GM19467 (cell line): ENCODE data around the gene CNOT6.

Experiments used
- ATAC-seq: cut with Tn5 transposase; IDR thresholded peaks from one replicate; pipeline ENCODE4 v1.9.1; 2021; ENCODE audit warnings: mild to moderate bottlenecking, moderate library complexity; ENCODE audit not compliant: unreplicated experiment

The CNOT6 gene

DNA sequence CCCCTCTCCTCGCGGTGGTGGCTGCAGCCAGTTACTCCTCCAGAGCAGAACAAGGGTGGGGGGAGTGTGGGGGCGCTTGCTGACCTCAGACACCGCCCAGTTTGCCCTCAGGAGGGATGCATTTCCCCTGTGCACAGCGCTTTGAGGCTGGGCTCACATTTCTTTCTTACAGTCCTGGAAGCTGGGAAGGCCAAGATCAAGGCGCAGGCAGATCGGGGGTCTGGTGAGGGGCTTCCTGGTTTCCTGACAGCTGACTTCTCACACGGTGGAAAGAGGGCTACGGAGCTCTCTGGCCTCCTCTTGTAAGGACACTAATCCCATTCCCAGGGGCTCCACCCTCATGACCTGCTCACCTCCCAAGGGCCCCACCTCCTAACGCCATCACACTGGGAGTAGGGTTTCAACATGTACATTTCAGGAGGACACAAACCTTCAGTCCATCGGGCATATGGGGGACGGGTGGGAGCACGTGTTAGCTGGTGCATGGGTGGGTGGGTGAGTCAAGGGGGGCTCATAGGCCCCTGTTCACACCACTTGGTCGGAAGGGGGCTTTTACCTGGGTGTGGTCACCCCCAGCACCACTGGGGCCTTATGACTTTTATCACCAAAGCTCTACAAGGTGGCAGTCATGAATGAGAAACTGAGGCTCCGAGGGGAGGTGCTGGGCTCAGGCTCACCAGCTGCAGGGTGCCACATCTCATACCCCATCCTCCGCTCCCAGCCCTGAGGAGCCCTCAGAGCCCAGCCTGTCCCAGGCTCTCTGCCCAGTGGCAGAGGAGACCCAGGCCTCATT lies 104.8 kb downstream of the CNOT6 start:
- no peak for ATAC-seq

DNA sequence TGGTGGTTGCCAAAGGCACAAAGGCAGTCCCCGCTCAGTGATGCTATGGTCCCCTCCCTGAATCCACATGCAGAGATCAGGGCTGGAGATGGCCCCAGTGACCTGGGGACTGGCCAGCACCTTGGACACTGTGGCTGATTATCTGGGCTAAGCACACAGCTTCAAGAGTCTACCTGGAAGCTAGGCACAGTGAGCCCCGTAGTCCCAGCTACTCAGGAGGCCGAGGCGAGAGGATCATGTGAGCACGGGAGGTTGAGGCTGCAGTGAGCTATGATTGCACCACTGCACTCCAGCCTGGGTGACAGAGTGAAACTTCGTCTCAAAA lies 105.4 kb downstream of the CNOT6 start:
- ATAC-seq: no peak

DNA sequence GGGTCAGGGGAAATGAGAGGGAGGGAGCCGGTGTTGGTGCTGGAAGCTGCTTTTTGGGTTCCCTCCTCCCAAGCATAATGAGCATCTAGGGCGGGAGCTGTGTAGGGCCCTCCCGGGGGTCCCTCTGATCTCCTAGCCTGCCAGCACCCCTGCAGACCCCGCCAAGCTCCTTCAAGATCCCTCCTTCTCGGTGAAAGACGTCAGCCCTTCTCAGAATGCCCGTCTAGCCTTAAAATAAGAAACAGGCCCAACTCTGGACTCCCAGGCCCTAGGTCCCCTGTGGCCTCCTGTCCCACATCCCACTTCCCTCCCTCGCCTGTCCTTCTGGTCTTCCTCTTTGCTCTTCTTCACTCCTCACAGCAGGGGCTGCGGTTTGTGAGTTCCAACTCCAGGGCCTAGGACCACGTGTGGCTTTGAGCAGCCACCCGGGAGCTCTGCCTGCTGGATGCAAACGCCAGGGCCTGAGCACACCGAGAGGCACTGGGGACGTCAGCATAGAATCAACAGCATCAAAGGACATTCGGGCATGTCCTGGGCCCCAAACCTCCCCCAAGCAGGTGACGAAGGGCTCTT lies 105.9 kb downstream of the CNOT6 start:
- no peak for ATAC-seq

DNA sequence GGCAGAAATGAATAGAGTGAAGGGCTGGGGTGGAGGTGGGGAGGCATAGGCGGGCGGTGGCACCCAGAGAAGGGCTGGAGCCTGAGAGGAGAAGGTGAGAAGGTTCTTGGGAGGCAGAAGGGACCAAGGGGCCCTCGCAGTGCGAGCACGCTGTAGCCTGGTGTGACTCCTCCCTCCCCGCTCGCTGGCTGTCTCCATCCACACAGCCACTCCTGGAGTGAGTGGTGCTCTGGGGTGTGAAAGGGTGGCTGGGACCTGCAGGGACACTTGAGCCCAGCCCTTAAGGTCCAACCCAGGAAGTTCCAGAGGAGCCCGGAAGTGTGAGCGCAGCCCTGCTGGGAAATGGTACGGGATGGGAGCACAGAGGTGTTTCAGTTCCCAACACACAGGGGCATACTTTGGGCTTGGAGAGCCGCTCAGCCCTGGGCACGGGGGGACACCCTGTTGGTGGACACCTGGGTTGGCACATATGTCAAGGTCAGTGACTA lies 106.4 kb downstream of the CNOT6 start:
- ATAC-seq: no peak

DNA sequence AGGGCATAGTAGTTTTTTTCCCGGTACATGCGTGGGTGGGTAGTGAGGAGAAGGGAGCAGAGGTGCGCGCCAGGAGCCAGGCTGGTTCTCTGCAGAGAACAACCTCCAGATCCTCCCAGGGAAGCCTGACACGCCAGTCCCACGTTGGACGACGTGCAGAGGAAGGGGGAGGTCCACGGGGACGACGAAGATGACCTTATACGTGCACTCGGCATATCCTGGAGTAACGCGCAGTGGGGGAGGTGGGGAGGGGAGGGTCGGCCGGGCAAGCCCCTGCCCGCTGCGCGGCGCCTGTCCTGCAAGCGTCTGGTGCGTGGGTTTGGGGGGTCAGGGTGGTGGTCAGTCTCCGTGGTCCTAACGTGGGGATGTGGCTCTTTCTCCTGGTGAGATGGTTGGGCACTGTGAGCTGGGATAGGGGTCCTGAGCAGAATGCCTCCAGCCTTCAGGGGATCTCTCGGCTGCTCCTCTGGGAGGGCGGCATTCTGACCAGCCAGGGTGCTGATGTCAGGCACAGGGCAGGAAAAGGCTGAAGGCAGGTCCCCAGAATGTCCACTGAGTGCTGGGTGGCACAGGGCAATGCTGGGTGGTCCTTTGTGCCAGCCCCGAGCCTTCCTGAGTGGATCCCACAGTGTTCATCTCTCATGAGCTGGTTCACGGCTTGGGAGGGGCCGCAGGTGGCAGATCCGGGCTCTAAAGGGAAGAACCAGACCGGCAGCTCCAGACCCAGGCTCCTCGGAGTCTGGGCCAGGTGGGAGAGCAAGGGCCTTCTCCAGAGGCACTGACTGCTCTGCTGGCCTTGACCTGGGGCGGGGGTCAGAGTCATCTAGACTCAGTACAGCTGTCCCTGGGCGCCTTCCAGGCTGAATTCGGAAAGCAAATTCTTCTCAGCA lies 107.7 kb downstream of the CNOT6 start:
- no peak for ATAC-seq

DNA sequence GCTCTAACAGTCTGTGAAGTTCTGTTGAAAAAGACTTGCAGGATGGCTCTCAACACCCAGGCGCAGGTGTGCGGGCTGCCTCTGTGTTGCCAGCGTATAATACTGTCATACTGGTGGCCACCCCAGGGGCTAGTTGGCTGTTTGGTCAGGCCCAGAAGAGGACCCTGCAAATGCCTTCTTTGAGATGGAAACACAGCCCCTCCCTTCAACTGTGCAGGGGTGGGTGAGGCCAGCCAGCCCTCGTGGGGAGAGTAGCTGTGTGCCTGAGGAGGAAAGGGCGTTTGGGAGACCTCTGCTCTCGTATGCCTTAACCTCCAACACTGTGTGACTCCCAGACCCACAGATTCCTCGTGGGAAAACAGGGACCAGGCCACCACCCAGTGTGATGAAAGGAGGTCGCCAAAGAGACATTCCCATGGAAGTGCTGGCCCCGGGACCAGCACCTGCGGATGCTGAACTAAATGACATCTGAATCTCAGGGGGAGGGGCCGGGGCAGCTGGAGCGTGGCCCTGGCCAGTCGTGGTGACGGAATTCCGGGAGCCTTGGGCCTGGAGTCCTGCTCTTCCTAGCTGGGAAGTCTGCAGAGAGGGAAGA lies 108.4 kb downstream of the CNOT6 start:
- ATAC-seq: no peak

DNA sequence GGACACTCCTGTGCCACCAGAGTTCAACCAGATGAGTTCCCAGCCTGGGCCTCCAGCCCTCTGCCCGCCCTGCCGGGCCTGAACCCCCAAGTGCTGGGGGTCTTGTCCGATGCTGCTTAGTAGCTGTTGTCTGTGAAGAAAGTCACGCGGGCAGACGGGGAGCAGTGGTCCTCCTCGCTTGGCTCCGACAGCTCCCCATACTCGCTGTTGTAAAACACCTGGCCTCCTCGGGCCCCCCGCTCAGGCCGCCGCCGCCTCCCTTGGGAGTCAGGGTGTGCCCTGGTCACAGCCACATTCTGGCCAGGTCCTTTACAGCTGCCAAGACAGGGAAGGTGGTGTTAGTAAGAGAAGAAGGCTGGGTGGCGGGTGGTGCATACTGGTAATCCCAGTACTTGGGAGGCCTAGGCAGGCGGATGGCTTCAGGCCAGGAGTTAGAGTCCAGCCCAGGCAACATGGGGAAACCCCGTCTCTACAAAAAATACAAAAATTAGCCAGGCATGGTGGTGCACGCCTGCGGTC lies 109.0 kb downstream of the CNOT6 start:
- no peak for ATAC-seq

DNA sequence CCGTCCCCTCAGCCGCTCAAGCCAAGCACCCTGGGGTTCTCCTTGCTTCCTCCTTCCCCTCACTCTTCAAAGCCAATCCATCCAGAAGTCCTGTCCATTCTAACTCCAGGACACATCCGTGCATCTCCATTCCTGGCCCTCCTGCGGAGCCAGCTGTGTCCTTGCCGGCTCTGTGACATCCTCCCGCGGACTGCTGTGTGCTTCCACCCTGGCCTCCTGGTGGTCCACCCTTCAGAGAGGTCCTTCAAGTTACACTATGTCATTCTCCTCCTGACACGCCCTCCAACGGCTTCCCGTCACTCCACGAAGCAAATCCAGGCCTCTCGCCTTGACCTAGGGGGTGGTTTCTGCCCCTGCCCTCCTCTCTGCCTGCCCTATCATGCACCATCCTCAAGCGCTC lies 110.1 kb downstream of the CNOT6 start:
- ATAC-seq: no peak

DNA sequence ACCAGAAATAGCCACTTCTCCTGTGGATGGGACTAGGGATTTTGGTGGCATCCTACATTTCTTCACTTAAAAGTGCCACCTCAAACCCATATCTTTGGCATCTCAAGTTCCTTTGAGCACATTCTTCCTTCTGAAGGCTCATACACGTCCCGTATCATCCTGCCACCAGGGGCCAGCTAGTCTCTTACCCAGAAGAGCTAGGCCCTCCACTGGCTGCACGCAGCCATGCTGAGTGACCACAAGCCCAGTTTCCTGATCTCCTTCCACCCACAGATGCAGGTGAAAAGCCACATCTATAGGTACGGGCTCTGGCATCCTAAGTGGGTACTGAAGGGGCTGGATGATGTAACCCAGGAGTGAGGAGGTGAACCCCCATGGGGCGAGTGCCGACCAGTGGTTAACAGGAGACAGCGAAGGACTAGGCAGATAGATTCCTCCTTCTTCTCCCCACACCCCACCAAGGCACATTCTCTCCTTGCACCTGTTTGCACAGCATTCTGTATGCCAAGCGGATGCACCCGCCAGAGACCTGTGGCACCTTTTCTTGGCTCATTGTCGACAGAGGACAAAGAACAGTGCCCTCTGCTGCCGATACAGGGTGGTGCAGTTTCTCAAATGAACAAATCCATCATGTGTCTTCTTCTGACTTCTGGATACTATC lies 111.5 kb downstream of the CNOT6 start:
- no peak for ATAC-seq

DNA sequence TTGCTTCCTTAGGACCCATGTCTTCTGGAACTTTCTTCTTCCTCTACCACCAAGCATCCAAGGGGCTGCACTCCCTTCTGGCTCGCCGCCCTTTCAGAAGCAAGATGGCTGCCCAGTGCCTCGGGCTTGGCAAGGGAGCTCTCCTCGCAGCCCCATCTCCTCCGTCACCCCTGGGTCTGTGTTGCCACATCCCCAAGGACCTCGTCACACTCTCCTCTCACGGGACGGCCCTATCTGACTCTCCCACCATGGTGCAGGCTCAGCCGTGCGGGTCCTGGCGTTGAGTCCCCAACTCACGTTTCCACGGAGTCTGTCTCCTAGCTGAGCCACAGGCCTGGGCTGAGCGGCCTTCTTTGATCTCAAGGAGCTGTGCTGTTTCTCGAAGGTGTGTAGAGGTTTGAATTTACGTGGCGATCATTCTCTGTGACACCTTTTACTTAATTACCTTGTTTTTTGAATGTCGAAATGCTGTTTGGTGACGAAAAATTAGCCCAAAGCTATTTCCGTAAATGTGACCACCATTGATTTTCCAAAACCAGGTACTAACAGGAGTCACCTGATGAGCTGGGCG lies 112.1 kb downstream of the CNOT6 start:
- ATAC-seq: no peak

DNA sequence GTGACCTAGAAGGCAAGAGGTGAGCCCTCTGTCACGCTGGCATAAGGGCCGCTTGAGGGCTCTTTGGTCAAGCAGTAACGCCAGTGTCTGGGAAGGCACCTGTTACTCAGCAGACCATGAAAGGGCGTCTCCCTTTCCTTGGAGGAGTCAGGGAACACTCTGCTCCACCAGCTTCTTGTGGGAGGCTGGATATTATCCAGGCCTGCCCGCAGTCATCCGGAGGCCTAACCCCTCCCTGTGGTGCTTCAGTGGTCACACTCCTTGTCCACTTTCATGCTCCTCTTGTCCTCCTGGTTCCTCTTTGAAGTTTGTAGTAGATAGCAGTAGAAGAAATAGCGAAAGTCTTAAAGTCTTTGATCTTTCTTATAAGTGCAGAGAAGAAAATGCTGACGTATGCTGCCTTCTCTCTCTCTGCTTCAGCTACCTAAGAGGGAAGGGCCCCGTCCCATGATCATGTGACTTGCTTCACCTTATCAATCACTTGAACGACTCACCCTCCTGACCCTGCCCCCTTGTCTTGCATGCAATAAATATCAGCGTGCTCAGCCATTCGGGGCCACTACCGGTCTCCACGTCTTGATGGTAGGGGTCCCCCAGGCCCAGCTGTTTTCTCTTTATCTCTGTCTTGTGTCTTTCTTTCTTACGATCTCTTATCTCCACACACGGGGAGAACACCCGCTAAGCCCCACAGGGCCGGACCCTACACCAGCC lies 113.8 kb downstream of the CNOT6 start:
- ATAC-seq: no peak

DNA sequence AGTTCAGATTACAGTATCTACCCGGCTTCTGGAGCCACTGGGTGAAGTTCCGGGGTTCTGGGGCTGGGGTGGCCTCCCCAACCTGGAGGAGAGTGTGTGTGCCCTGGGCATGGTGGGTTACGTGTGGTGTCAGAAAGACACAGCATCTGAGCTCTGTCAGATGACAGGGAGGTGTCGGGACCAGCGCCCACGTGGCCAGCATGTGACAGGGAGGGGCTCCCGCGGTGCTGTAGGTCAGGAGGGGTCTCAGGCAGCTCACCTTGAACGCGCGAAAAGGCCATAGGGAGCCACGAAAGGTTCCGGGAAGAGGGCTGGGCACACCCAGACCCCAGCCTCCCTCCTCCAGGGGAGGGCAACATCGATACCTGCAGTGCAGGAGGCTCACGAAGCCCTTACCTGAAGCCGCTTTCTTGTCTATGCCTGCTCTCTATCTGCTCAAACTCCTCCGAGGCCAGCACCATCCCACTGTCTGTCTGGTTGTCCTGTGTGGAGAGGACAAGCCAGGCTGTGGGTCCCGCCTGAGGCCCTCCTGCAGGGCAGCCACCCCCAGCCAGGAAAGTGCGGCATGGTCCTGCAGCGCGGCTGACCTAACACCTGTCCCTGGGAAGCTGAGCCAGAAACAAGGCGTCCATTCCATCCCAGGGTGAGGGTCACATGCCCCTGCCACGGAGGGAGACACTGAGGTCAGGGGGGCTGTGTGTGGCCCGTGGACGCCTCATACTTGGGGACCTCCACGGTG lies 114.6 kb downstream of the CNOT6 start:
- no peak for ATAC-seq

DNA sequence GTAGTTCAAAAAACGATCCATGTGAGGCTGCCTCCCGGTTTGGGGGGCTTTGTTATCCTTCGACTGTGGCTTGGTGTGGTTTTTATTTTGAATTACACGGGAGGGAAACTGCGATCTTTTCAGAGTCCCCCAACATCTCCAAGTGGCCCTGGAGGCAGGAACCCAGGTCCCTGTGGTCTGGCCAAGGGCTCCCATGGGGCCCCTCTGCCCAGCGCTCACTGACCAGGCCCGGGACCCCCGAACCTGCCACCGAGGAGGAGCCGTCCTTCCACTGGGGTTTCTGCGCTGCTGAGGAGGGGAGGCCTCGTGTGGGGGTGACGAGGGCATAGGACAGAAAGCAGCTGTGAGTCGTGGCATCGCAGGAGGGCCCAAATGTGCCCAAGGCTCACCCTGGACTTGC lies 115.2 kb downstream of the CNOT6 start:
- ATAC-seq: no peak

DNA sequence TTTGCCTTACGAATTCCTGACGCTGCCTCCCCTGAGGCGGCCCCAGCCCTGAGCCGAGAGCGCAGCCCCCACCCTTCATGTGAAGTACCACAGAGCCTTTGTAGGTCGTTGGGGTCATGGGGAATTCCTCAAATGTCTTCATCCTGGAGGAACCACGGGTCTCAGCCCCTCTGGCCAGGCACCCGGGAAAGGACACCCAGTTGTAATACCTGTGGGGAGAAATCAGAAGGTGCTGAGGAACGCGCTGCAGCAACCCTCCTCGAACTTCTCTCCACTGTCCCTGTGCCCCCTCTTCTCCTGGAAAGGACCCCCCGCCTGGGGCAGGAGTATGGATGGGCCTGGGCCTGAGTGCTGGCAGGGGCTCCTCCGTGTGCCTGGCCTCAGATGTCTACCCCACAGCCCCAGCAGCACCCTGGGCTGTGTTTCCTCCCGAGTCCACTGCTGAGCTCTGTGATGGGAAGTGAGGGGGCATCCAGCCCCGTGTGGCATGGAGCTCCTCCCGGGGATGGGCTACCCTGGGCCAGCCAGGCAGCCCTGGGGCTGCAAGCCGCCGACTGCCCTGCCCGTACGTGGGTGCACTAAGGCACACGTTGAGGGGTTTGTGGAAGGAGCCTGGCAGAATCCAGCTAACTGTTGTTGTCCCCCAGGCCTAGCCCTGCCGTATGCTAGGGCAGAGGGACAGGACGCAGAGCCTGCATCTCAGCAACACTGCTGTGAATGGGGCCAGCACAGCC lies 115.8 kb downstream of the CNOT6 start:
- no peak for ATAC-seq

DNA sequence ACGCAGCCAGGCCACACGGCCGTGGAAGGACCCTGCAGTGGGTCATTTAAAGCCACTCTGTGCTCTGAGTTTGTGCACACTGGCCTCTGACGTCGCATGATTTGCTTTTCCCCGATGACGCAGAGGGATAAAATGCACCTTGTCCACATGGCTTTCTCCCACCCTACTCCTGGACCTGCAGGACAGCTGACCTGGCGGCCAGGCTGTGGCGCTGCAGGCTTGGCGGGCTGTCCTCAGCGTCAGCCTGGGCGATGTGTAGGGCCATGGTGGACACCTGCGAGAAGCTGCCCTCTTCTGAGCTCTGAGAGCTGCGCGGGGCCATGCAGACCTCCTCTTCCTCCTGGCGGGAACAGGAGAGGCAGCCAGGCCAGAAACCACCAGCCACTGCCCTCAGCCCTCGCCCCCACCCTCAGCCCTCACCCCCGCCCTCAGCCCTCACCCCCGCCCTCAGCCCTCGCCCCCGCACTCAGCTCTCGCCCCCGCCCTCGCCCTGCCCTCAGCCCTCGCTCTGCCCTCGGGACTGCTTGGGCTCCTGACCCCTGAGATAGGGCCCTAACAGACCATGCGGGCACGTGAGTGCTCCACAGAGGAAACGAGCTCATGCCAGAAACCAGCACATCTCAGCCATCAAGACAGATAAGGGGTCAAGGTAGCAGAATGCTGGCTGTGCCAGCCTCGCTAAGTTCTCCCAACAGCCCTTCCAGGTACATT lies 117.1 kb downstream of the CNOT6 start:
- no peak for ATAC-seq

DNA sequence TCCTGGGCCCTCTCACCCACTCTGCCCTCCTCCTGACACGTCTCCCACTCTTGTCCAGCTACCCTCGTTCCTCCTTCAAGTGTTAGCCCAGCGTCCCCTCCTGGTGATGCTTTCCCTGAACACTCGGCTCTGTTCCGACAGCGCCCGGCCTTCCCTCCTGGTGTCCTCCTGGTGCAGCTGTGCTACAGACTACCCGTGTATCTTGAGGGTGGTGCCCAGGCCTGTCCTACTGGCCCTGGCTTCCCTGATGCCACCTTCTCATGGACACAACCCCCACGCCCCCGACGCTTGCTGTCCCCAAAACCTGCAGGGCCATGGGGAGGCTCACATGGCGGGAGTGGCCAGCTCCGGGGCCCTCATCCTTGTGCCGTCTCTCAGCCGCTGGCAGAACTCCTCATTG lies 118.5 kb downstream of the CNOT6 start:
- no peak for ATAC-seq

DNA sequence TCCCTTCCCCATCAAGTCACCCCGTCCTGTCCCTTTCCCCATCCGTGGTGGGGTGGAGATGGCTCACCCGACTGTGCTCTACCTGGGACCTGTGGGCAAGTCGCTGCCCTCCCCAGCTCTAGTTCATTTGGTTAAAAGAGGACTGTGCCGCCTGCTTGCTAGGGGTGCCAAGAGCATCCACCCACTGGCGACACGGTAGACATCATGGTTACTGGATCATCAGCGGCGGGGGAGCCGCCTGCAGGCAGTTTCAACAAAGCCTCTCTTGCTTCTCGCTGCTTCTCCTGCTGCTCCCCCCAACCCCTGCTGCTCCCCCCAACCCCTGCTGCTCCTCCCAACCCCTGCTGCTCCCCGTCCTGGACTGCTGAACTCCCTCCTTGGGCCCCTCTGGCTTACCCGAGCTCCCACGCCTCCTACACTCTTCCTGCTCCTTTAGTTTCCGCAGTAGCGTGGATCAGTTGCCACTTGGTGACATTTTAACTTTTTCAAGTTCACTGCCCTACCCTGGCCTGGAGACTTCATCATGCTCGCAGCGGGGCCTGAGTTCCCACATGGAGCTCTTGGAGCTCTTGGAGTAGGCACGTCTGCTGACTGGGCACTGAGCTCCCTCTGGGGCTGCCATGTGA lies 119.1 kb downstream of the CNOT6 start:
- no peak for ATAC-seq
